Lung (tissue), 12 donors: ENCODE measurements around the gene FILIP1L. TPM values are rescaled to one million over a fixed set of nuclear protein-coding genes. Genes with fewer than 3 reads are reported as not detected.
A peak's percentile ranks its signal among the peaks of the same experiment; 100 is the strongest.
"Not testable (repeated sequence)": the region's sequence is repeated elsewhere in the genome, so short reads cannot be mapped to it uniquely, and the experiment has no call there.

Experiments used
- ATAC-seq: fragments of 200-7000 bp; cut with Tn5 transposase; one replicate; pipeline ENCODE4 v1.9.1; 2020; ENCODE audit warnings: moderate number of reproducible peaks; ENCODE audit not compliant: insufficient read depth, low FRiP score
- DNase-seq, 3 donors: peaks; one replicate each; pipeline ENCODE4 v3.0.0-alpha.2; 2013 to 2017
- H3K27ac ChIP-seq, 2 donors: one replicate each; pipeline ENCODE4 v1.5.1; 2013; ENCODE audit warnings: mild to moderate bottlenecking in 2 of 2, moderate library complexity in 2 of 2, control low read depth in 1 of 2, inconsistent platforms in 1 of 2, low read depth in 1 of 2, low read length in 1 of 2
- H3K27me3 ChIP-seq, 3 donors: one replicate each; pipeline ENCODE4 v1.5.1; 2013; ENCODE audit warnings: low read length in 2 of 3; ENCODE audit not compliant: control insufficient read depth in 3 of 3, insufficient read depth in 3 of 3
- H3K36me3 ChIP-seq, 4 donors: one replicate each; pipeline ENCODE4 v1.5.1; 2013; ENCODE audit warnings: low read length in 4 of 4, mild to moderate bottlenecking in 1 of 4, moderate library complexity in 1 of 4; ENCODE audit not compliant: control insufficient read depth in 4 of 4, insufficient read depth in 4 of 4
- H3K4me1 ChIP-seq, 5 donors: one replicate each; pipeline ENCODE4 v1.5.1; 2013; ENCODE audit warnings: low read length in 5 of 5, mild to moderate bottlenecking in 2 of 5, moderate library complexity in 1 of 5; ENCODE audit not compliant: control insufficient read depth in 5 of 5, insufficient read depth in 5 of 5
- H3K4me3 ChIP-seq: one replicate; pipeline ENCODE4 v1.5.1; 2013; ENCODE audit warnings: mild to moderate bottlenecking, control low read depth, moderate library complexity
- H3K9ac ChIP-seq, 2 donors: one replicate each; pipeline ENCODE4 v1.5.1; 2013; ENCODE audit warnings: low read length in 2 of 2, control low read depth in 1 of 2; ENCODE audit not compliant: insufficient read depth in 1 of 2
- H3K9me3 ChIP-seq, 4 donors: one replicate each; pipeline ENCODE4 v1.5.1; 2013; ENCODE audit warnings: low read length in 3 of 4, mild to moderate bottlenecking in 1 of 4, moderate library complexity in 1 of 4; ENCODE audit not compliant: control insufficient read depth in 4 of 4, insufficient read depth in 3 of 4
- WGBS, 2 donors: extraction: QIAGEN DNeasy Blood & Tissue Kit; methylation state at CpG; one replicate each; pipeline ENCODE4 v1.1.7; 2013; 5-methylcytosine and 5-hydroxymethylcytosine counted together
- polyA plus RNA-seq, 2 donors: library from polyadenylated mRNA; stranded (reverse); fragments of 200-250 nt; gene quantifications; one replicate each; pipeline ENCODE4 v1.2.1, GENCODE V29; 2013
- total RNA-seq, 2 donors: library from RNA; depleted of rRNA in 1 of 2; stranded (reverse); fragments of >200 nt in 1 of 2; gene quantifications; one replicate each; pipeline ENCODE4 v1.2.1, GENCODE V29; 2014 to 2021
- TF ChIP-seq, protein P1 (sequence below): IDR thresholded peaks from 2 replicates; pipeline ENCODE4 v1.5.1; 2012; ENCODE audit warnings: mild to moderate bottlenecking; ENCODE audit errors: control extremely low read depth, extremely low read depth
- donor health status: control.
- donor health status: control.
- donor health status: Bipolar disorder and iron deficiency.
- donor health status: healthy.
- donor health status: DM: yes; HTN: yes; CAD: no.

FILIP1L gene
- total and polyA plus RNA-seq, 4 donors: 8.3 to 27.8 (median 22.5) TPM

DNA sequence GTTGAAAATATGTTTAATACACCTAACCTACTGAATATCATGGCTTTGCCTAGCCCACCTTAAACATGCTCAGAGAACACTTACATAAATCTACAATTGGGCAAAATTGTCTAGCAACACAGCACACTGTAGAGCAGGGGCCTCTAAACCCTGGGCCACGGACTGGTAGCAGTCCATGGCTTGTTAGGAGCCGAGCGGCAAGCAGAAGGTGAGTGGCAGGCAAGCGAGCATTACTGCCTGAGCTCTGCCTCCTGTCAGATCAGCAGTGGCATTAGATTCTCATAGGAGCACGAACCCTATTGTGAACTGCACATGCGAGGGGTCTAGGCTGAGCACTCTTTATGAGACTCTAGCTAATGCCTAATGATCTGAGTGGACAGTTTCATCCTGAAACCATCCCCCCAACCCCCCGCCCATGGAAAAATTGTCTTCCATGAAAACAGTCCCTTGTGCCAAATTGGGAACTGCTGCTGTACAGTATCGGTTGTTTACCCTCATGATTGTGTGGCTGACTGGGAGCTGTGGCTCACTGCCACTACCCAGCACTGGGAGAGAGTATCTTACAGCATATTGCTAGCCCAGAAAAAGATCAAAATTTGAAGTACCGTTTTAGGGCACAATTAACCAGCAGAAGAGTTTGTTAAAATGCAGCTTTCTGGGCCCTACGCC, 270.6 kb downstream of the FILIP1L start:
- DNase-seq: peak; percentile 23 to 60 (median 40)
- TF ChIP-seq, protein P1, sequence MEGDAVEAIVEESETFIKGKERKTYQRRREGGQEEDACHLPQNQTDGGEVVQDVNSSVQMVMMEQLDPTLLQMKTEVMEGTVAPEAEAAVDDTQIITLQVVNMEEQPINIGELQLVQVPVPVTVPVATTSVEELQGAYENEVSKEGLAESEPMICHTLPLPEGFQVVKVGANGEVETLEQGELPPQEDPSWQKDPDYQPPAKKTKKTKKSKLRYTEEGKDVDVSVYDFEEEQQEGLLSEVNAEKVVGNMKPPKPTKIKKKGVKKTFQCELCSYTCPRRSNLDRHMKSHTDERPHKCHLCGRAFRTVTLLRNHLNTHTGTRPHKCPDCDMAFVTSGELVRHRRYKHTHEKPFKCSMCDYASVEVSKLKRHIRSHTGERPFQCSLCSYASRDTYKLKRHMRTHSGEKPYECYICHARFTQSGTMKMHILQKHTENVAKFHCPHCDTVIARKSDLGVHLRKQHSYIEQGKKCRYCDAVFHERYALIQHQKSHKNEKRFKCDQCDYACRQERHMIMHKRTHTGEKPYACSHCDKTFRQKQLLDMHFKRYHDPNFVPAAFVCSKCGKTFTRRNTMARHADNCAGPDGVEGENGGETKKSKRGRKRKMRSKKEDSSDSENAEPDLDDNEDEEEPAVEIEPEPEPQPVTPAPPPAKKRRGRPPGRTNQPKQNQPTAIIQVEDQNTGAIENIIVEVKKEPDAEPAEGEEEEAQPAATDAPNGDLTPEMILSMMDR: no peak
- Histone ChIP-seq H3K9ac (no peak overlapping the region), H3K4me3 (no peak overlapping the region), H3K27me3 (no peaks in the 10 kb centered on the region), H3K36me3 (peaks cover 0 to 5% (median 0%) of the 10 kb centered on the region in 4 donors), H3K27ac (peak overlapping the region; percentile 42 to 76), H3K9me3 (no peaks in the 10 kb centered on the region), H3K4me1 (peaks cover 0 to 25% (median 9%) of the 10 kb centered on the region in 5 donors)
- WGBS, 2 donors: 56 to 75% methylated on average over 10 of the region's 10 CpGs
- no peak for ATAC-seq

DNA sequence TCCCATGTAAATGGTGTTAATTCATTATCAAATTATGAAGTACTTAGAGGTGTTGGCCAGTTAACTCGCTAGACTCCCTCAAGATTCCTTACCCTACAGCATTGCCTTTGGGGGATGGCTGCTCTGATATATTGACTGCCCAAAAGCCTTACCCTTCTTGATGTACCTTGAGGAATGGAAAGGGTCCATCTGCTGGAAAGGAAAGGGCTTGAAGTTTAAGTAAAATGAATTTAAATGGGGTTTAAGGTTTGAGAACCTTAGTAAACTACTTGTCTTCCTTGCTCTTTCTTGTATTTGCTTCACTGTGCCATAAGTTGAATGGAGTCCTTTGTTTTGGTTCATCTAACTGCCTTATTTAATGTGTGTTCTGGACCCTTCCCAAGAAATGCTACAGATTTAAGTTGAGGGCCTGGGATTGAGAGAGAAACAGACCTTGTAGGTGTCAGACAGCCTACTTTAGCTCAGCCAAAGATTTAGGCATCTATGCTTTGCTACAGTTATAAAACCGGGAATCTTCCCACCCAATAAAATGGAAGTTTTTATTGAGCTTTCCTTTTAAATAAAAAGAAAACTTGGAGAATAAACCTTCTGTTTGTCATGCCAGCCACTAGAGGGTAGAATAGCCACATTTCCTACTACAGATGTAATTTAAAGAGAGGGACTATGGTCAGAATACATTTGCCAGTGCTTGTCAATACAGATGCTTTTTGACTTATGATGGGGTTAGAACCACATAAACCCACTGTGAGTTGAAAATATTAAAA, 271.3 kb downstream of the FILIP1L start:
- Histone ChIP-seq H3K9me3 (no peaks in the 10 kb centered on the region), H3K27ac (peak overlapping the region in 1 of 2 donors; percentile 42), H3K4me3 (no peak overlapping the region), H3K36me3 (peaks cover 0 to 2% (median 0%) of the 10 kb centered on the region in 4 donors), H3K4me1 (peaks cover 0 to 25% (median 6%) of the 10 kb centered on the region in 5 donors), H3K9ac (peak overlapping the region in 1 of 2 donors; percentile 67), H3K27me3 (no peaks in the 10 kb centered on the region)
- DNase-seq (peak in 2 of 3 donors; percentile 78 to 84), ATAC-seq (no peak)
- TF ChIP-seq, protein P1: peak; percentile 55
- whole genome bisulfite sequencing, 2 donors: 41 to 53% methylated on average over 2 of the region's 2 CpGs

DNA sequence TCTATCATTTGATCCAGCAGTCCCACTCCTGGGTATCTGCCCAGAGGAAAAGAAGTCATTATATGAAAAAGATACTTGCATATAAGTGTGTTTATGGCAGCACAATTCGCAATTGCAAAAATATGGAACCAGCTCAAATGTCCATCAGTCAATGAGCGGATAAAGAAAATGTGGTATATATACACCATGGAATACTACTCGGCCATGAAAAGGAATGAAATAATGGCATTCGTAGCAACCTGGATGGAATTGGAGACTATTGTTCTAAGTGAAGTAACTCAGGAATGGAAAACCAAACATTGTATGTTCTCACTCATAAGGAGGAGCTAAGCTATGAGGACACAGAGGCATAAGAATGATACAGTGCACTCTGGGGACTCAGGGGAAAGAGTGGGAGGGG, 272.4 kb downstream of the FILIP1L start:
- not testable (repeated sequence) for DNase-seq, H3K36me3 ChIP-seq, ATAC-seq, H3K9me3 ChIP-seq, H3K4me3 ChIP-seq, H3K9ac ChIP-seq, H3K27ac ChIP-seq, H3K27me3 ChIP-seq
- H3K4me1 ChIP-seq: peaks cover 0 to 25% (median 6%) of the 10 kb centered on the region in 5 donors
- WGBS, 2 donors: 96 to 98% methylated on average over 4 of the region's 4 CpGs

DNA sequence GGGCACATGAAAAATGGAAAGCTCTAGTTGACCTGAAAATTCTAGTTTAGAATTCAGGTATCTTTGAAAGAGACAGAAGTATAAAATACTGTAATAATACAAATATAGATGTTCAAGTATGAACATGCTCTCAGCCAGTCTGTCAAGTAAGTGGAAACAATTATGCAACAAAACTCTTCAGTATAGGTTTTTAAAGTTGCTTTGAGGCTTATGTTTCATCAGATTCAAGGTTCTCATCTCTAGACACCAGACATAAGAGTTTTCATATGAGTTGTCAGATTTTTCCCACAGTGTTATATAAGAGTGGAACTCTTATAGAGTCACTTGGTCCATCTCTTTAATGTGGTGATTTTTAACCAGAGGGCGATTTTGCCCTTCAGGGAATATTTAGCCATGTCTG, 274.7 kb downstream of the FILIP1L start:
- TF ChIP-seq, protein P1: no peak
- H3K27me3 ChIP-seq: no peaks in the 10 kb centered on the region
- peaks cover 0 to 2% (median 0%) of the 10 kb centered on the region in 4 donors for H3K36me3 ChIP-seq
- no peak overlapping the region for H3K9ac ChIP-seq
- 76 to 95% methylated on average over 1 of the region's 1 CpG for WGBS, 2 donors
- no peak overlapping the region for H3K27ac ChIP-seq
- no peaks in the 10 kb centered on the region for H3K9me3 ChIP-seq
- H3K4me1 ChIP-seq: peaks cover 0 to 19% (median 5%) of the 10 kb centered on the region in 5 donors
- H3K4me3 ChIP-seq: no peak overlapping the region
- DNase-seq: no peak
- no peak for ATAC-seq
